CD14-positive monocyte (primary cell): Measurements from ENCODE around the gene UQCC5. TPM values are rescaled to one million over a fixed set of nuclear protein-coding genes. Genes with fewer than 3 reads are reported as not detected.

Experiments used
- DNase-seq, 3 donors: peaks; one replicate each; pipeline ENCODE4 v3.0.0-alpha.2; 2011 to 2022
- H2AFZ ChIP-seq: 2 replicates; pipeline ENCODE4 v1.6.0; 2012; ENCODE audit warnings: mild to moderate bottlenecking, low read depth, low read length, inconsistent platforms; ENCODE audit not compliant: insufficient read depth, poor library complexity, severe bottlenecking
- H3K27ac ChIP-seq, 2 donors: 1 replicate in 1 of 2; 2 replicates in 1 of 2; pipeline ENCODE4 v1.5.1; 2012 to 2013; ENCODE audit warnings: low read length in 2 of 2, control low read depth in 1 of 2, inconsistent platforms in 1 of 2, low read depth in 1 of 2, mild to moderate bottlenecking in 1 of 2
- H3K27me3 ChIP-seq, 2 donors: one replicate each; pipeline versions ENCODE4 v1.6.0 to v1.6.1; 2011 to 2013; ENCODE audit warnings: low read length in 2 of 2; ENCODE audit not compliant: control insufficient read depth in 2 of 2, insufficient read depth in 2 of 2
- H3K36me3 ChIP-seq, 2 donors: replicated peaks in 1 of 2; 1 replicate in 1 of 2; 2 replicates in 1 of 2; pipeline versions ENCODE4 v1.5.1 to v1.6.1; 2012 to 2013; ENCODE audit warnings: low read length in 2 of 2, control low read depth in 1 of 2, inconsistent platforms in 1 of 2, mild to moderate bottlenecking in 1 of 2; ENCODE audit not compliant: insufficient read depth in 2 of 2, control insufficient read depth in 1 of 2
- H3K4me1 ChIP-seq, 2 donors: 1 replicate in 1 of 2; 2 replicates in 1 of 2; pipeline versions ENCODE4 v1.5.1 to v1.6.1; 2012 to 2013; ENCODE audit warnings: low read length in 2 of 2, control low read depth in 1 of 2, inconsistent platforms in 1 of 2, mild to moderate bottlenecking in 1 of 2, moderate library complexity in 1 of 2; ENCODE audit not compliant: insufficient read depth in 2 of 2, control insufficient read depth in 1 of 2
- H3K4me2 ChIP-seq: replicated peaks from 2 replicates; pipeline ENCODE3; 2012; ENCODE audit warnings: low read length, moderate library complexity, mild to moderate bottlenecking; ENCODE audit not compliant: poor library complexity, severe bottlenecking; ENCODE audit errors: extremely low read depth
- H3K4me3 ChIP-seq, 3 experiments: fragments of 200-600 bp in 1 of 3; sonication (generic) in 1 of 3; replicated peaks in 1 of 3; 1 replicate in 2 of 3; 2 replicates in 1 of 3; pipeline ENCODE4 v1.5.1; 2011 to 2013; ENCODE audit warnings: low read length in 3 of 3, mild to moderate bottlenecking in 3 of 3, control low read depth in 2 of 3, low read depth in 2 of 3, inconsistent platforms in 1 of 3, moderate library complexity in 1 of 3
- H3K79me2 ChIP-seq: 2 replicates; pipeline ENCODE4 v1.6.0; 2012; ENCODE audit warnings: mild to moderate bottlenecking, control low read depth, inconsistent platforms, low read length, moderate library complexity; ENCODE audit not compliant: insufficient read depth
- H3K9ac ChIP-seq: 2 replicates; pipeline ENCODE4 v1.6.0; 2017; ENCODE audit warnings: low read length, mild to moderate bottlenecking; ENCODE audit not compliant: insufficient read depth, poor library complexity, severe bottlenecking
- H3K9me3 ChIP-seq, 2 donors: replicated peaks in 1 of 2; 1 replicate in 1 of 2; 2 replicates in 1 of 2; pipeline versions ENCODE4 v1.5.1 to v1.6.1; 2012 to 2013; ENCODE audit warnings: low read length in 2 of 2, control low read depth in 1 of 2; ENCODE audit not compliant: control insufficient read depth in 1 of 2, insufficient read depth in 1 of 2
- H4K20me1 ChIP-seq: 2 replicates; pipeline ENCODE4 v1.6.0; 2012; ENCODE audit warnings: mild to moderate bottlenecking, low read length, control low read depth, moderate library complexity; ENCODE audit not compliant: insufficient read depth
- H3K27ac Mint-ChIP-seq, 7 donors: one replicate each; pipeline ENCODE4 v1.8.0; 2020; ENCODE audit warnings: mild to moderate bottlenecking in 7 of 7, mixed read lengths in 7 of 7, moderate library complexity in 6 of 7, inconsistent platforms in 2 of 7
- H3K27me3 Mint-ChIP-seq, 3 donors: one replicate each; pipeline ENCODE4 v1.8.0; 2021 to 2022; ENCODE audit warnings: low read depth in 3 of 3, mild to moderate bottlenecking in 3 of 3, mixed read lengths in 3 of 3, moderate library complexity in 3 of 3, inconsistent platforms in 1 of 3
- H3K36me3 Mint-ChIP-seq, 2 donors: one replicate each; pipeline ENCODE4 v1.8.0; 2020; ENCODE audit warnings: mixed read lengths in 2 of 2, inconsistent platforms in 1 of 2, mild to moderate bottlenecking in 1 of 2
- H3K4me1 Mint-ChIP-seq: one replicate; pipeline ENCODE4 v1.8.0; 2020; ENCODE audit warnings: mild to moderate bottlenecking, mixed read lengths
- H3K4me3 Mint-ChIP-seq, 2 donors: one replicate each; pipeline ENCODE4 v1.8.0; 2020; ENCODE audit warnings: mild to moderate bottlenecking in 2 of 2, mixed read lengths in 2 of 2, moderate library complexity in 1 of 2
- H3K9me3 Mint-ChIP-seq, 7 donors: one replicate each; pipeline ENCODE4 v1.8.0; 2020 to 2022; ENCODE audit warnings: mixed read lengths in 7 of 7, mild to moderate bottlenecking in 6 of 7, moderate library complexity in 6 of 7, inconsistent platforms in 2 of 7
- WGBS: methylation state at CpG from one replicate; pipeline ENCODE4 v1.1.5; 2013; ENCODE audit warnings: missing lambda C conversion rate; ENCODE audit not compliant: insufficient coverage; 5-methylcytosine and 5-hydroxymethylcytosine counted together
- intact Hi-C, 2 donors: fragments of 100-400 bp; cut with micrococcal nuclease; formaldehyde crosslinking; loops; one replicate each; pipeline versions ENCODE4 v1.15.0 to v1.15.1; 2023
- polyA plus RNA-seq, 3 donors: library from polyadenylated mRNA; depleted of rRNA in 1 of 3; unstranded in 2 of 3; stranded (reverse) in 1 of 3; fragments of 300-500 nt in 2 of 3; fragments of >200 nt in 1 of 3; fragmentation: Illumina TruSeq in 2 of 3; gene quantifications; 1 replicate in 2 of 3; 2 replicates in 1 of 3; pipeline ENCODE4 v1.2.3, GENCODE V29; 2012 to 2021
- TF ChIP-seq, protein P1 (sequence below): fragments of 200-600 bp; IDR thresholded peaks from one replicate; pipeline ENCODE4 v1.8.0; 2022; ENCODE audit warnings: antibody characterized with exemption, mild to moderate bottlenecking

Gene UQCC5
- polyA plus RNA-seq, 3 donors, result 1.4 to 52.1 (median 43.3) TPM

DNA sequence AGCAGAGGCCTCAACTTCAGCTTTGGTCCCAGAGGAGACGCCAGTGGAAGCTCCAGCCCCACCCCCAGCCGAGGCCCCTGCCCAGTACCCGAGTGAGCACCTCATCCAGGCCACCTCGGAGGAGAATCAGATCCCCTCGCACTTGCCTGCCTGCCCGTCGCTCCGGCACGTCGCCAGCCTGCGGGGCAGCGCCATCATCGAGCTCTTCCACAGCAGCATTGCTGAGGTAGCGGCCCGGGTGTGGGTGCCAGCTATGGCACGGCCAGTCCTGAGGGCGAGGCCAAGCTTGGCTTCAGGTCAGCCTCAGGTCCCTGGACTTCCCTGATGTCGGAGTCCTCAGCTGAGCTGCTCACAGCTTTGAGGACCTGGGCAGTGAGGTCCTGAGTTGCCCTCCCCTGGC lies 47.0 kb upstream of the UQCC5 start:
- H3K27ac Mint-ChIP-seq, result no peak overlapping the region
- WGBS, result 97% methylated on average over 18 of the region's 18 CpGs
- no peaks in the 10 kb centered on the region for H4K20me1 ChIP-seq
- H3K27ac ChIP-seq, result no peak overlapping the region
- H3K4me1 ChIP-seq, result peaks cover 49 to 61% of the 10 kb centered on the region in 2 donors
- no peak overlapping the region for H3K4me3 ChIP-seq
- H3K4me2 ChIP-seq, result no peak overlapping the region
- TF ChIP-seq, protein P1, sequence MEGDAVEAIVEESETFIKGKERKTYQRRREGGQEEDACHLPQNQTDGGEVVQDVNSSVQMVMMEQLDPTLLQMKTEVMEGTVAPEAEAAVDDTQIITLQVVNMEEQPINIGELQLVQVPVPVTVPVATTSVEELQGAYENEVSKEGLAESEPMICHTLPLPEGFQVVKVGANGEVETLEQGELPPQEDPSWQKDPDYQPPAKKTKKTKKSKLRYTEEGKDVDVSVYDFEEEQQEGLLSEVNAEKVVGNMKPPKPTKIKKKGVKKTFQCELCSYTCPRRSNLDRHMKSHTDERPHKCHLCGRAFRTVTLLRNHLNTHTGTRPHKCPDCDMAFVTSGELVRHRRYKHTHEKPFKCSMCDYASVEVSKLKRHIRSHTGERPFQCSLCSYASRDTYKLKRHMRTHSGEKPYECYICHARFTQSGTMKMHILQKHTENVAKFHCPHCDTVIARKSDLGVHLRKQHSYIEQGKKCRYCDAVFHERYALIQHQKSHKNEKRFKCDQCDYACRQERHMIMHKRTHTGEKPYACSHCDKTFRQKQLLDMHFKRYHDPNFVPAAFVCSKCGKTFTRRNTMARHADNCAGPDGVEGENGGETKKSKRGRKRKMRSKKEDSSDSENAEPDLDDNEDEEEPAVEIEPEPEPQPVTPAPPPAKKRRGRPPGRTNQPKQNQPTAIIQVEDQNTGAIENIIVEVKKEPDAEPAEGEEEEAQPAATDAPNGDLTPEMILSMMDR, result no peak
- H3K36me3 Mint-ChIP-seq, result peaks cover 70 to 84% of the 10 kb centered on the region in 2 donors
- H3K27me3 Mint-ChIP-seq, result peaks cover 0 to 3% (median 0%) of the 10 kb centered on the region in 3 donors
- peaks cover 51 to 80% of the 10 kb centered on the region in 2 donors for H3K36me3 ChIP-seq
- H3K79me2 ChIP-seq, result peaks cover 6% of the 10 kb centered on the region
- H3K4me1 Mint-ChIP-seq, result peaks cover 57% of the 10 kb centered on the region
- intact Hi-C loops, result no loop called here
- no peak overlapping the region for H3K4me3 Mint-ChIP-seq
- H3K9me3 ChIP-seq, result no peaks in the 10 kb centered on the region
- H2AFZ ChIP-seq, result no peak overlapping the region
- H3K9me3 Mint-ChIP-seq, result peaks cover 0 to 3% (median 0%) of the 10 kb centered on the region in 7 donors
- H3K27me3 ChIP-seq, result no peaks in the 10 kb centered on the region
- no peak overlapping the region for H3K9ac ChIP-seq
- no peak for DNase-seq

DNA sequence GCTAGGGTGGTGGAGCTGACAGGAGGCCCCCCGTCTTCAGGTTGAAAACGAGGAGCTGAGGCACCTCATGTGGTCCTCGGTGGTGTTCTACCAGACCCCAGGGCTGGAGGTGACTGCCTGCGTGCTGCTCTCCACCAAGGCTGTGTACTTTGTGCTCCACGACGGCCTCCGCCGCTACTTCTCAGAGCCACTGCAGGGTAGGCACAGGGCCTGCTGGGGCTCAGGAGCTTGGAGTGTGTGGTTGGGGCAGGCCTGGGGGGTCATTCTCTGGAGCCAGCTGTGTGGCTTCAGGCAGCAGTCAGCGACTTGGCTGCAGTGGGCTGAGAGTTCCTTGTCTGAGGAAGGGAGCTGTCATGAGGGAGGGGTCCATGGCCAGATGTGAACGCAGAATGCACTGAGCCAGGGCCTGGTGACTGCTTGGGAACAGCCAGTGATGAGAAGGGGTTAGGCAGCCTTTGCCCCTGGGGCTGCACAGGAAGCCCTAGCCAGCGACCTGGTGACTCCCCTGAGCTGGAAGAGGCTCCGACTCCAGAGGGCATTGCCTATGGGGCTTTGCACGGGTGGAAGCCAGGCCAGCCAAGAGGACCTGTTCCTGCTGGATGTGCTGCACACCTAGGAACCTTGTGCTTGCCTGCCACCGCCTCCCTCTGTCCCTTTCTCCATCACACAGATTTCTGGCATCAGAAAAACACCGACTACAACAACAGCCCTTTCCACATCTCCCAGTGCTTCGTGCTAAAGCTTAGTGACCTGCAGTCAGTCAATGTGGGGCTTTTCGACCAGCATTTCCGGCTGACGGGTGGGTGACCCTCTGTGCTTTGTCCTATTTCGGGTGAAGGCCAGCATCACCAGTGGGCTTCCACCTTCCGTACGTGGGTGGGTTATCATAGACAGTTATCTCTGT lies 46.1 kb upstream of the UQCC5 start:
- WGBS, result 55% methylated on average over 20 of the region's 22 CpGs
- Histone ChIP-seq H3K36me3 (peaks cover 48 to 71% of the 10 kb centered on the region in 2 donors), H3K4me1 (peaks cover 57 to 68% of the 10 kb centered on the region in 2 donors), H3K9me3 (no peaks in the 10 kb centered on the region), H3K79me2 (peaks cover 10% of the 10 kb centered on the region), H3K9ac (no peak overlapping the region), H3K4me3 (peak overlapping the region in 1 of 3 experiments; percentile 53), H4K20me1 (no peaks in the 10 kb centered on the region), H2AFZ (peak overlapping the region; percentile 63), H3K27me3 (no peaks in the 10 kb centered on the region), H3K4me2 (peak overlapping the region; percentile 58), H3K27ac (peak overlapping the region; percentile 61 to 82)
- H3K36me3 Mint-ChIP-seq, result peaks cover 63 to 76% of the 10 kb centered on the region in 2 donors
- H3K4me3 Mint-ChIP-seq, result peak overlapping the region; percentile 47 to 59
- intact Hi-C loops, result no loop called here
- H3K27ac Mint-ChIP-seq, result peak overlapping the region; percentile 65 to 88 (median 83)
- peaks cover 0 to 3% (median 0%) of the 10 kb centered on the region in 7 donors for H3K9me3 Mint-ChIP-seq
- H3K4me1 Mint-ChIP-seq, result peaks cover 62% of the 10 kb centered on the region
- H3K27me3 Mint-ChIP-seq, result peaks cover 0 to 3% (median 0%) of the 10 kb centered on the region in 3 donors
- DNase-seq, result no peak
- TF ChIP-seq, protein P1, result no peak
